ENCODE results near the gene TNRC6B.
"Not testable (repeated sequence)": the region's sequence is repeated elsewhere in the genome, so short reads cannot be mapped to it uniquely, and the experiment has no call there.

The TNRC6B gene

GRCh38 chr22:40212121-40212520 lies 34.4 kb downstream of the TNRC6B start:
- no peak for DNase-seq (ENCODE audit: low read depth in 1 of 2, low spot score in 1 of 2)

GRCh38 chr22:40213478-40213877 lies 35.8 kb downstream of the TNRC6B start:
- DNase-seq (ENCODE audit: low read depth in 1 of 2, low spot score in 1 of 2), result no peak

DNA sequence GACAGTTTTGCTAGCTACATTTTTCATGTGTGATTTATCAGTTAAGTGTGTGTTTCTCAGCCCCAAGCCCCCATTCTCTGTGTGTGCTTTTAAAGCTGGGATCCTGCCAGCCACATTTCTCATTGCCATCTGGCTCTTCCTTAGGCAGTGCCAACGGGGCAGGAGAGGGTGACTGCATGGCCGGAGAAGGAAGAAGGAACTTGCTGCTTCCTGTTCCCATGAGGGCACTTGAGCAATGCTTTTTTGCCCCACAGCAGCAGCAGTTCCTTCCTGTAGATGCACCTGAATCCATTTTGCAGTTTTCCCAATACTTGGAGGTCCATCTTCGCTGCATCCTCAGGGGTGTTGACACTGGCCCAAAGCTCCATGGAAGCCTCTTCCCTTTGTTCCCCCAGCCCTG lies 37.5 kb downstream of the TNRC6B start:
- DNase-seq (ENCODE audit: low read depth in 1 of 2, low spot score in 1 of 2), result no peak

DNA sequence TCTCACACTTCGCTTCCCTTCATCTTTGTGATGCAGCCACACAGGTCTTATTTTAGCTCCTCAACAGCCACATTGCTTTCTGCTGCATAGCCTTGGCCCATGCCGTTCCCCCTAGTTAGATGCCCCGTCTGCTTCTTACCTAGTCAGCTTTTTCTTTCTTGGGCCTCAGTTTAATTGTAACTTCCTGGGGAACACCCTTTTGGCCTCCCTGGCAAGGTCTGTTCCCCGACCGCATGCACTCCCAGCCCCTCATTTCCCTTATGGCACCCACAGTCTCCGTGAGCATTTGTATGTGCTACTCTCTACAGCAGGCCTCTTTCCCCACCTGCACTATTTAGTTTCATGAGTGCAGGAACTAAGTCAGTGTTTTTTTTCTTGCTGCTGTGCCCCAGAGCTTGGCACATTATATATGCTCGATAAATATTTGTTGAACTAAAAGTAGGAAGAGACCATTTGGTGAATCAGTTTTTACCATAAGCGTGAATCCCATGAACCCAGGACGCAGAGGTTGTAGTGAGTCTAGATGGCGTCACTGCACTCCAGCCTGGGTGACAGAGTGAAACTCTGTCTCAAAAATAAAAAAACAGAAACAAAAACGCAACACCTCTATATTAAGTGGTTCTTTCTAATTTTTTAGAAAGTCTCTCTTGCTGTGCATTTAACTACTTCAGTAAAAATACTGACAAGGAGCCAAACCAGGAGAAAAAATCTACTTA lies 38.5 kb downstream of the TNRC6B start:
- DNase-seq (ENCODE audit: low read depth in 1 of 2, low spot score in 1 of 2), result no peak

GRCh38 chr22:40218152-40218551 lies 40.4 kb downstream of the TNRC6B start:
- no peak for DNase-seq (ENCODE audit: low read depth in 1 of 2, low spot score in 1 of 2)

GRCh38 chr22:40218723-40219294 lies 41.1 kb downstream of the TNRC6B start:
- no peak for DNase-seq (ENCODE audit: low read depth in 1 of 2, low spot score in 1 of 2)

- no peak for DNase-seq (ENCODE audit: low read depth in 1 of 2, low spot score in 1 of 2)
These were observed 42.8 kb downstream of the TNRC6B start for GRCh38 chr22:40220316-40221054.

GRCh38 chr22:40221055-40221414 lies 43.3 kb downstream of the TNRC6B start:
- DNase-seq (ENCODE audit: low read depth in 1 of 2, low spot score in 1 of 2), result no peak

- DNase-seq (ENCODE audit: low read depth in 1 of 2, low spot score in 1 of 2), result not testable (repeated sequence)
These were observed 45.3 kb downstream of the TNRC6B start for GRCh38 chr22:40222979-40223378.

DNA sequence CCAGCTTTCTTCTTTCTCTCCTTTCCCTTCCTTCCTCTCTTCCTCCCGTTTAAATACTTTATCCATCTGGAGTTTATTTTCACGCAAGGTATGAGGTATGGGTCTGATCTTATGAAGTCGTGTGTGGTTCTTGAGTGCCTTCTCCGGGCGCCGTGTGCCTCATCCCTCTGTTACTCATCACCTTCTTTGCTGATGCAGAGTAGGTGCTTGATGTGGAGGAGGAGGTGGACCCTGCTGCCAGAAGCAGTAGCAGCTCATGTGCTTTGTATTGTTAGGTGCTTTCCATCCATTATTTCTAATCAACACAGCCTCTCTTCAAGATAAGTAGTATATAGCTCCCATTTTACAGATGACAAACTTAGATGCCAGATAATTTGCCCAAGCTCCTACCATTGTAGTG lies 47.0 kb downstream of the TNRC6B start:
- DNase-seq (ENCODE audit: low read depth in 1 of 2, low spot score in 1 of 2), result peak in 1 of 2 donors; percentile 42

DNA sequence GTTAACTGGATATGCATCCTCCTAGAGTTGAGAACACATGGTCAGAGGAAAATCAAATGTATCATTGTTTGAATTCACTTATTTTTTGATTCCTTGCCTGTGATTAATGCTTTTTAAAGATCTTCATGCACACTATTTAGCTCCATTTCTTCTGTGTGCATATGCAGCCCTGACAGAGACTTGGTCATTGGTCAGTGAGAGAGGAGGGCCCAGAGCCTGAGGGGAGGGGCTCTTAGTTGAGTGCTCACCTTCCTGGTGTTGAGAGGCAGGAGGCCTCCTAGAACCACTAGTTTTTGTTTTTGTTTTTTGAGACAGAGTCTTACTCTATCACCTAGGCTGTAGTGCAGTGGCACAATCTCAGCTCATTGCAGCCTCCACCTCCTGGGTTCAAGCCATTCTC lies 48.9 kb downstream of the TNRC6B start:
- no peak for DNase-seq (ENCODE audit: low read depth in 1 of 2, low spot score in 1 of 2)

- no peak for DNase-seq (ENCODE audit: low read depth in 1 of 2, low spot score in 1 of 2)
These were observed 54.0 kb downstream of the TNRC6B start for GRCh38 chr22:40231618-40232313.

- DNase-seq (ENCODE audit: low read depth in 1 of 2, low spot score in 1 of 2), result no peak
These were observed 54.9 kb downstream of the TNRC6B start for GRCh38 chr22:40232624-40233023.

GRCh38 chr22:40233886-40234285 lies 56.2 kb downstream of the TNRC6B start:
- DNase-seq (ENCODE audit: low read depth in 1 of 2, low spot score in 1 of 2), result no peak

DNA sequence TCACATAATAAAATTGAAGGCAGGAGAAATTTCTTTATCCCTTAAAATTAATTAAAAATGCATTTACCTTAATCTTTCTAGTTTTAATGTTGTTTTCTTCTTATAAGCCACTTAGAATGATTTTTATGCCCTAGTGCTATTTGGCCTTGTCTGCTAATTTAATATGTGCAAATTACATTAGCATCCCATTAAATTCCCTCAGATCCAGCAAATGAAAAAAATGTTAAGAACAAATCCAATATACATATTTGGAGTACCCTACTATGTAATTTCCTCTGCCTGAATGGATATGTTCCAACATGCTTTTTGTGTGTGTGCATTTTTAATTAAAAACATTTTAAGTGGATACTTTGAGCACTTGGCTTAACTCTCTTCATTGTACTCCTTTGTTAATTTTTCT lies 56.9 kb downstream of the TNRC6B start:
- no peak for DNase-seq (ENCODE audit: low read depth in 1 of 2, low spot score in 1 of 2)

DNA sequence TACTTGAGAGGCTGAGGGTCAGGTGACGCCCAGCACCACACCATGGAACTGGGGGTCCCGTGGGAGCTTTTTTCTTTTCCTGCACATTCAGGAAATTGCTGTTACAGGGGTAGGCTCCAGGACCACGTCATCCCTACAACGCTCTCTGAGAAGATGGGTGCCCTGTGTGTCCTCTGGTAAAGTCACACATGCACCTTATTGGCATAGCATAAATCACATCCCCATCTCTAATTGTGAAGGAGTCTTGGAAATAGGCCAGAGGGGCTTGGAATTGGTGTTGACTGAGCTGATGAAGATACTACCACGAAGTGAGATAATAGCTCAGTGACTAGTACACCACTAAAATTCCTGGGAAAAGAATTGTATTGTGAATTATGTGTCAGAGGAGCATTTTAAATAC lies 57.6 kb downstream of the TNRC6B start:
- no peak for DNase-seq (ENCODE audit: low read depth in 1 of 2, low spot score in 1 of 2)

- DNase-seq (ENCODE audit: low read depth in 1 of 2, low spot score in 1 of 2), result no peak
These were observed 58.5 kb downstream of the TNRC6B start for GRCh38 chr22:40236131-40236665.

DNA sequence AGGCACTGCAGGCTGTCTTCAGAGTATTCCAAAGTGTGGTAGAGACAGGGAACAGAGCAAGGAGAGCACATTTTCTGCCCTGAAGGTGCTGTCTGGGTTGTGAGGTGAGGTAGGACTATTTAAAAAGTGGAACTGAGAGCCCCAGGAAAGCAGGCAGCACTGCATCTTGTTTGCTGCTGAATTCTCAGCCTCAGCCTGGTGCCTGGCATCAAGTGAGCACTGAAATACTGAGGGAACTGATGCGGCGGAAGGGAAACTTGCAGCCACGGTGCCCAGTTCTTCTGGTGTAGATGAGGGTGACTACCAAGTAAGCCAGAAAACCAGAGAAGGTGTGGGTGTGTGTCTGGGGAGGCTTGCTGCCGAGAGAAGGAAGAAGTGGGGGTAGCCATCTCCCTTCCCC lies 59.5 kb downstream of the TNRC6B start:
- no peak for DNase-seq (ENCODE audit: low read depth in 1 of 2, low spot score in 1 of 2)

DNA sequence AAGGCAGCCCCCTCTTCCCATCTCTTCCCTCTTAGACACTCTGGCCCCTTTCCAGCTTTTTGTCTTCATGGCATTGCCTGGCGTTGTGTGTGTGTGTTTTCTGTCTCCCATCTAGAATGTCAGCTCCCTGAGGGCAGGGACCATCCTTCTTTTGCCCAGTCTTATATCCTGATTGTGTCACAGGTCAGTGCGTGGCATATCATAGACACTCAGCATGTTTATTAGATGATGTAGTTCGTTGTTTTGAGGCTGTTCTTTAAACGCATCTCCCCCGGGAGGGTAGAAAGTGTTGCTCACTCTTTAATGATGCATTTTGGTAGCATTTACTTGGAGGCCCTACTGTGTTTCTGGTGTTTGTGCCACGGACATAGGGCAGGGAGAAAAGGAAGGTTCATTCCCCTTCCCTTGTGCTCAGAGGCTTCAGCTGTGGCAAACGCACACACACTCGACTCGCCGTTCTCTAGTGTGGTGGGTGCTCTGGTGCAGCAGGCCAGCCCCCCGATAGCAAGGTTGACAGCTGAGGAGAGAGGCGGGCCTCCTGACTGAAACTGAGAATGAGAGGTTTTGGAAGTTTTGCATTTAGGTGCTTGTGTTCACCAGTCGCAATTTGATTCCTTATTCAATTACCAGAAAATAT lies 60.2 kb downstream of the TNRC6B start:
- DNase-seq (ENCODE audit: low read depth in 1 of 2, low spot score in 1 of 2), result no peak

DNA sequence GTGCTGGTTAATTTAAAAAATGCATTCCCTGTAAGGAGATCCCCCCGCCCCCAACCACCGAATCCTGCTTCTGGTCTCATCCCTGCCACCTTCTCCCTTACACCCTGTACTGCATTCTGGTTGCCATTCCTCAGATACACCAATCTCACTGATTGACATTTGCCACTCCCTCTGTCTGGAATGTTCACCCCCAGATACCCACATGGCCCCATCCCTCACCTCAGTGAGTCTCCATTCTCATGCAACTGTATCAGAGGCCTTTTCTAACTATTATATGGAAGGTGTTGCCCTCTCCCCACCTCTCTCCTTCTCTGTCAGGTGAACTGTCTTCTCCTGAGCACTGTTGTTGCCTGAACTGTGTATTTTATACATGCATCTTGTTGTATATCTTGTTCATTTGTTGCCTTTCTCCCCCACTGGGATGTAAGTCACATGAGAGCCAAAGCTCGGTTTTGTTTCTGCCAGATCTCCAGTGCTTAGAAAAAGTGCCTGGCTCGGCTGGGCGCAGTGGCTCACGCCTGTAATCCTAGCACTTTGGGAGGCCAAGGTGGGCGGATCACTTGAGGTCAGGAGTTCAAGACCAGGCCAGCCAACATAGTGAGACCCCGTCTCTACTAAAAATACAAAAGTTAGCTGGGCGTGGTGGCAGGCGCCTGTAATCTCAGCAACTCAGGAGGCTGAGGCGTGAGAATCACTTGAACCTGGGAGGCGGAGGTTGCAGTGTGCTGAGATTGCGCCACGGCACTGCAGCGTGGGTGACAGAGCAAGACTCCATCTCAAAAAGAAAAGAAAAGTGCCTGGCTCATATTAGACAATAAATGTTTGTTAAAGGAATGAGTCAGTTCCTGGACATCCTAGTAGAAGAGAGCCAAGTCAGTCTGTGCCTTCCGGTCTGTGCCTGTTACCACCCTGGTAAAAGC lies 61.0 kb downstream of the TNRC6B start:
- DNase-seq (ENCODE audit: low read depth in 1 of 2, low spot score in 1 of 2), result no peak
